Heart left ventricle (tissue), 16 donors: ENCODE results near the gene ULK4. TPM values are rescaled to one million over a fixed set of nuclear protein-coding genes. Genes with fewer than 3 reads are reported as not detected.
A peak's percentile ranks its signal among the peaks of the same experiment; 100 is the strongest.

Source experiments
- ATAC-seq, 4 donors: fragments of 200-7000 bp; cut with Tn5 transposase; one replicate each; pipeline ENCODE4 v1.9.1; 2020 to 2022; ENCODE audit warnings: moderate library complexity in 4 of 4, mild to moderate bottlenecking in 3 of 4, moderate number of reproducible peaks in 1 of 4
- DNase-seq, 5 donors: peaks; one replicate each; pipeline ENCODE4 v3.0.0-alpha.2; 2020
- H3K27ac ChIP-seq, 12 donors: fragments of 200-600 bp; sonication (generic) in 4 of 12; one replicate each; pipeline versions ENCODE4 v1.5.0 to v1.8.0; 2016 to 2022; ENCODE audit warnings: mild to moderate bottlenecking in 2 of 12
- H3K27me3 ChIP-seq, 9 donors: fragments of 200-600 bp; sonication (generic) in 2 of 9; one replicate each; pipeline versions ENCODE4 v1.5.1 to v1.8.0; 2016 to 2022; ENCODE audit warnings: mild to moderate bottlenecking in 3 of 9
- H3K36me3 ChIP-seq, 9 donors: fragments of 200-600 bp; sonication (generic) in 2 of 9; one replicate each; pipeline versions ENCODE4 v1.5.0 to v1.8.0; 2018 to 2022; ENCODE audit warnings: mild to moderate bottlenecking in 2 of 9
- H3K4me1 ChIP-seq, 12 donors: fragments of 200-600 bp; sonication (generic) in 4 of 12; one replicate each; pipeline versions ENCODE4 v1.5.0 to v1.8.0; 2016 to 2022; ENCODE audit warnings: mild to moderate bottlenecking in 3 of 12
- H3K4me3 ChIP-seq, 12 donors: fragments of 200-600 bp; sonication (generic) in 4 of 12; one replicate each; pipeline versions ENCODE4 v1.5.0 to v1.8.0; 2017 to 2022; ENCODE audit warnings: mild to moderate bottlenecking in 9 of 12, moderate library complexity in 4 of 12
- H3K9me3 ChIP-seq, 12 donors: fragments of 200-600 bp; sonication (generic) in 4 of 12; one replicate each; pipeline versions ENCODE4 v1.5.0 to v1.8.0; 2016 to 2022; ENCODE audit warnings: mild to moderate bottlenecking in 1 of 12
- CTCF ChIP-seq, 12 donors: fragments of 200-600 bp; sonication (generic) in 4 of 12; IDR thresholded peaks; one replicate each; pipeline versions ENCODE4 v1.5.0 to v1.8.0; 2018 to 2022; ENCODE audit warnings: antibody characterized with exemption in 12 of 12, mild to moderate bottlenecking in 5 of 12
- POLR2A ChIP-seq, 2 donors: fragments of 450-650 bp; IDR thresholded peaks; one replicate each; pipeline ENCODE4 v1.6.1; 2017; ENCODE audit warnings: antibody characterized with exemption in 2 of 2, mild to moderate bottlenecking in 2 of 2, moderate library complexity in 2 of 2
- WGBS, 4 donors: extraction: QIAGEN DNeasy Blood & Tissue Kit in 2 of 4; methylation state at CpG; one replicate each; pipeline versions ENCODE4 v1.1.5 to v1.1.7; 2013 to 2018; 5-methylcytosine and 5-hydroxymethylcytosine counted together
- intact Hi-C, 10 donors: fragments of 100-400 bp; cut with DNase I; formaldehyde crosslinking; loops; one replicate each; pipeline versions ENCODE4 v1.11.1 to v1.14.2; 2022
- polyA plus RNA-seq, 2 donors: library from polyadenylated mRNA; stranded (reverse); fragments of 200-250 nt; gene quantifications; one replicate each; pipeline ENCODE4 v1.2.3, GENCODE V29; 2013
- total RNA-seq, 9 donors: library from RNA; depleted of rRNA in 2 of 9; stranded (reverse); fragments of >200 nt in 2 of 9; fragmentation: NEBNext Ultra II Directional in 3 of 9; extraction: Animal tissue kit (Norgen Biotek cat#: 25700) in 3 of 9; gene quantifications; one replicate each; pipeline versions ENCODE4 v1.1.0 to v1.2.4, GENCODE V29; 2016 to 2023
- donor health status: ischemic (EF 13 %, LVEDD 7.1; RV severe dilation, severe dysfunction).
- donor health status: healthy with polysubstance abuse.
- donor health status: DM: no; HTN: yes; CAD: no.
- donor health status: DM: no; HTN: no; CAD: no.
- donor health status: ischemic (EF 25% LVEDD 6.9; RV normal size, moderate dysfunction).
- donor health status: ischemic (EF 25% LVEDD 5.7; RV mildly dilated, moderate dysfunction).
- donor health status: healthy.
- donor health status: DM: yes; HTN: yes; CAD: no.
- donor health status: ischemic (EF 35%, LVEDD 5.7; RV mildly dilated, moderate dysfunction).
- donor health status: nonischemic (EF 11% LVEDD 7.7; RV severe dilation, severe dysfunction).
- donor health status: DM: yes; HTN: yes; CAD: no.
- donor health status: PGD.
- donor health status: ischemic (EF 29% LVEDD 5.4; RV normal size, mild dysfunction).
- donor health status: nonischemic (EF 23%, LVEDD 6.1; RV moderate dilation, normal function).

The ULK4 gene
- total and polyA plus RNA-seq, 11 donors, result 0.91 to 6.1 (median 2.1) TPM

GRCh38 chr3:41352510-41352909 lies 609.4 kb downstream of the ULK4 start:
- no peak for DNase-seq
- Histone ChIP-seq H3K27ac (no peak overlapping the region), H3K4me3 (no peak overlapping the region), H3K27me3 (no peaks in the 10 kb centered on the region), H3K9me3 (no peaks in the 10 kb centered on the region), H3K4me1 (peaks cover 0 to 6% (median 0%) of the 10 kb centered on the region in 12 donors), H3K36me3 (no peaks in the 10 kb centered on the region)
- ATAC-seq, result peak in 2 of 4 donors; percentile 28 to 51
- no peak for TF ChIP-seq CTCF (IDR thresholded peaks at IDR 0.05)
- no peak for TF ChIP-seq POLR2A (IDR thresholded peaks at IDR 0.05)
- intact Hi-C loops, result no loop called here
- 67 to 100% (median 90%) methylated on average over 3 of the region's 3 CpGs for WGBS, 4 donors

GRCh38 chr3:41350441-41350840 lies 611.5 kb downstream of the ULK4 start:
- WGBS, 4 donors, result 86 to 90% (median 89%) methylated on average over 2 of the region's 2 CpGs
- H3K36me3 ChIP-seq, result no peaks in the 10 kb centered on the region
- H3K9me3 ChIP-seq, result peaks cover 0 to 4% (median 0%) of the 10 kb centered on the region in 12 donors
- ATAC-seq (no peak), DNase-seq (no peak)
- no peak overlapping the region for H3K27ac ChIP-seq
- H3K27me3 ChIP-seq, result no peaks in the 10 kb centered on the region
- intact Hi-C loops, result no loop called here
- no peak overlapping the region for H3K4me3 ChIP-seq
- H3K4me1 ChIP-seq, result peaks cover 0 to 6% (median 0%) of the 10 kb centered on the region in 12 donors
- no peak for TF ChIP-seq POLR2A (IDR thresholded peaks at IDR 0.05)
- TF ChIP-seq CTCF (IDR thresholded peaks at IDR 0.05), result no peak

GRCh38 chr3:41348401-41348800 lies 613.5 kb downstream of the ULK4 start:
- TF ChIP-seq POLR2A (IDR thresholded peaks at IDR 0.05) (no peak), CTCF (IDR thresholded peaks at IDR 0.05) (no peak)
- ATAC-seq (no peak), DNase-seq (no peak)
- Histone ChIP-seq H3K4me1 (peaks cover 0 to 6% (median 0%) of the 10 kb centered on the region in 12 donors), H3K9me3 (peaks cover 0 to 22% (median 0%) of the 10 kb centered on the region in 12 donors), H3K4me3 (no peak overlapping the region), H3K27me3 (no peaks in the 10 kb centered on the region), H3K27ac (no peak overlapping the region), H3K36me3 (no peaks in the 10 kb centered on the region)
- intact Hi-C loops, result no loop called here
- 82 to 96% (median 92%) methylated on average over 4 of the region's 4 CpGs for WGBS, 4 donors

GRCh38 chr3:41346698-41347270 lies 615.1 kb downstream of the ULK4 start:
- no peaks in the 10 kb centered on the region for H3K36me3 ChIP-seq
- no peak overlapping the region for H3K4me3 ChIP-seq
- peaks cover 0 to under 1% (median 0%) of the 10 kb centered on the region in 12 donors for H3K4me1 ChIP-seq
- TF ChIP-seq POLR2A (IDR thresholded peaks at IDR 0.05) (no peak), CTCF (IDR thresholded peaks at IDR 0.05) (no peak)
- intact Hi-C loops, result no loop called here
- ATAC-seq (no peak), DNase-seq (no peak)
- no peaks in the 10 kb centered on the region for H3K27me3 ChIP-seq
- WGBS, 4 donors, result 85 to 95% (median 86%) methylated on average over 4 of the region's 4 CpGs
- no peak overlapping the region for H3K27ac ChIP-seq
- peaks cover 0 to 22% (median 0%) of the 10 kb centered on the region in 12 donors for H3K9me3 ChIP-seq
